ENCODE data around the gene RAB17.

The RAB17 gene

DNA sequence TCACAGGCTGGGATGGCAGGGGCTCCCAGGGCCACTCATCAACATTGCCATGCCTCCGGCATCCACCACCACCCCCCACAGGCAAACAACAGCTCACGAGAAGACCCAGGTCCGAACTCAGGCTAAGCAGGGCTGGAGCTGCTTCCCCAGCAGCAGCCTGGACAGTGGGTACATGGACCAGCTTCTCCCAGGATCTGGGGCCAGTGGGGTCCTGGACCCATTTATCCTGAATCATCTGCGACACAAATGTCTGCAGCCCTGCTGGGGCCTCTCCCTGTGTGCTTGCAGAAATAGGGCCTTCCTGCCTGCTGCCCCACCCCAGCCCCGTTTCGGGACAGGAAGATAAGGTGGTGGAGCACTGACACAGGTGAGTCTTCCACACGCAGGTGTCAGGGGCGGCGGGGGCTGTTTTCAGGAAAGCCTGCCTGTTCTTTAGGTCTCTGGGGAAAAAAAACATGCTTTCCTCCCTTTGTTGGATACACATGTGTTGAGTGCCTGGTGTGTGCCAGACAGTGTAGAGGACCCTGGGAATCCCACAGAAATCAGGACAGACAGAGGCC is 19.7 kb downstream of the RAB17 start:
- H3K36me3 ChIP-seq (ENCODE audit: control insufficient read depth, insufficient read depth, low read length) = no peaks in the 10 kb centered on the region
- no peak overlapping the region for H3K4me3 ChIP-seq (replicated peaks; ENCODE audit: low read depth, low read length)
- H3K27me3 ChIP-seq (replicated peaks; ENCODE audit: control insufficient read depth, insufficient read depth, low read length) = no peaks in the 10 kb centered on the region
- DNase-seq (ENCODE audit: extremely low read depth, insufficient read length) = no peak
- no peak for TF ChIP-seq CTCF (IDR thresholded peaks at IDR 0.05; ENCODE audit: insufficient read depth, low read length, poor library complexity, severe bottlenecking)

GRCh38 chr2:237569896-237570295 is 20.6 kb downstream of the RAB17 start:
- DNase-seq (ENCODE audit: extremely low read depth, insufficient read length) = no peak
- TF ChIP-seq CTCF (IDR thresholded peaks at IDR 0.05; ENCODE audit: insufficient read depth, low read length, poor library complexity, severe bottlenecking) = no peak
- Histone ChIP-seq H3K36me3 (ENCODE audit: control insufficient read depth, insufficient read depth, low read length) (no peaks in the 10 kb centered on the region), H3K4me3 (replicated peaks; ENCODE audit: low read depth, low read length) (no peak overlapping the region), H3K27me3 (replicated peaks; ENCODE audit: control insufficient read depth, insufficient read depth, low read length) (no peaks in the 10 kb centered on the region)

- H3K36me3 ChIP-seq (ENCODE audit: control insufficient read depth, insufficient read depth, low read length) = no peaks in the 10 kb centered on the region
- TF ChIP-seq CTCF (IDR thresholded peaks at IDR 0.05; ENCODE audit: insufficient read depth, low read length, poor library complexity, severe bottlenecking) = no peak
- H3K4me3 ChIP-seq (replicated peaks; ENCODE audit: low read depth, low read length) = no peak overlapping the region
- H3K27me3 ChIP-seq (replicated peaks; ENCODE audit: control insufficient read depth, insufficient read depth, low read length) = no peaks in the 10 kb centered on the region
- DNase-seq (ENCODE audit: extremely low read depth, insufficient read length) = no peak
Measured at GRCh38 chr2:237569041-237569440, 21.5 kb downstream of the RAB17 start.

DNA sequence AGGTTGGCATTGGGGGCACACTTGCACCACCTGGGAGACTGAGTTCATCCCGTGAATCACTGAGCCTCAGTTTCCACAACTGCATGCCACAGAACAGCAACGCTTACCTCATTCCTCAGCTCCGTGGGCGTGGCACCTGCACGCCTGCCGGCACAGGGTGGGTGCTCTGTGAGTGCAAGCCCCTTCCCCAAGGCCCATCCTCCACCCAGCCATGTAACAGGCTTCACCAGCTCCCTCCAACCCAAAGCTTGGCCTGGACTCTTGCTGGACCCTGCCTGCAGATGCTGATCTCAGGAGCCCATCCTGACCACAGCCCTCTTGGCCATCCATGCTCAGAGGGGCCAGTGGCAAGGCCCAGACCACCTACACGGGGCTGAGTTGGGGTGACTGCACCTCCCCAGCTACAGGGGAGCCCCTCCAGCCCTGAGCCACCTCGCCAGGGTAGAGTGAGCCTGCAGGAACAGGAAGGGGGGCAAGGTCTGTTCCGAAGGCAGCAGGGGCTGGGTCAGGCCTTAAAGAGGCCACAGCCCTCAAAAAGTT is 22.3 kb downstream of the RAB17 start:
- H3K27me3 ChIP-seq (replicated peaks; ENCODE audit: control insufficient read depth, insufficient read depth, low read length) = no peaks in the 10 kb centered on the region
- no peaks in the 10 kb centered on the region for H3K36me3 ChIP-seq (ENCODE audit: control insufficient read depth, insufficient read depth, low read length)
- no peak for DNase-seq (ENCODE audit: extremely low read depth, insufficient read length)
- no peak for TF ChIP-seq CTCF (IDR thresholded peaks at IDR 0.05; ENCODE audit: insufficient read depth, low read length, poor library complexity, severe bottlenecking)
- no peak overlapping the region for H3K4me3 ChIP-seq (replicated peaks; ENCODE audit: low read depth, low read length)

- no peak for DNase-seq (ENCODE audit: extremely low read depth, insufficient read length)
- TF ChIP-seq CTCF (IDR thresholded peaks at IDR 0.05; ENCODE audit: insufficient read depth, low read length, poor library complexity, severe bottlenecking) = no peak
- Histone ChIP-seq H3K27me3 (replicated peaks; ENCODE audit: control insufficient read depth, insufficient read depth, low read length) (no peaks in the 10 kb centered on the region), H3K36me3 (ENCODE audit: control insufficient read depth, insufficient read depth, low read length) (no peaks in the 10 kb centered on the region), H3K4me3 (replicated peaks; ENCODE audit: low read depth, low read length) (no peak overlapping the region)
Measured at GRCh38 chr2:237567276-237568029, 23.1 kb downstream of the RAB17 start.

Measured in GM06990 (cell line).